ENCODE measurements around the gene HEPACAM2. TPM values are rescaled to one million over a fixed set of nuclear protein-coding genes. Genes with fewer than 3 reads are reported as not detected.

HEPACAM2 gene
- total and polyA plus RNA-seq, 2 of the 8 experiments (the other 6 are each of a cell fraction or from before 2014, with no cell fraction given): not detected

- DNase-seq (ENCODE audit: low read depth in 1 of 2, low spot score in 2 of 2) (peak; percentile 84 to 90), FAIRE-seq (peak; percentile 68)
- H3K14ac ChIP-seq (ENCODE audit: insufficient read length): no peak within 1 kb of the TSS
- H3K9me3 ChIP-seq (ENCODE audit: insufficient read depth in 2 of 2, low read depth in 1 of 2, low read length in 1 of 2): no peaks in the 10 kb centered on the region
- H3K9ac ChIP-seq (replicated peaks in 1 of 4; ENCODE audit: extremely low read depth in 1 of 4, low read depth in 3 of 4, low read length in 3 of 4): peak within 1 kb of the TSS in 3 of 4 experiments; percentile 35 to 93 (median 66); a peak in 5 of 7 replicates
- WGBS, 2 experiments (ENCODE audit: extremely low coverage in 1 of 2, insufficient coverage in 1 of 2, insufficient read length in 1 of 2, insufficient replicate concordance in 2 of 2, low coverage in 1 of 2, low lambda C conversion rate in 2 of 2, missing lambda C conversion rate in 1 of 2): 2% methylated on average over 40 of the region's 40 CpGs; no CpG with 5 or more reads in 1 of the 2 experiments
- H2BK5ac ChIP-seq (ENCODE audit: low read depth, low read length): peak within 1 kb of the TSS; percentile 93; the same call in 1 of the 2 replicates
- H3K4ac ChIP-seq (replicated peaks; ENCODE audit: insufficient read length, low read depth, low read length): no peak within 1 kb of the TSS
- H3K4me2 ChIP-seq (ENCODE audit: insufficient read depth in 1 of 2, low read depth in 2 of 2, low read length in 2 of 2): peak within 1 kb of the TSS; percentile 62 to 99
- peak within 1 kb of the TSS; percentile 89; the same call in 1 of the 2 replicates for H3K18ac ChIP-seq (ENCODE audit: extremely low read depth, low read length)
- no peaks in the 10 kb centered on the region for H3K36me3 ChIP-seq (ENCODE audit: control insufficient read depth in 2 of 4, insufficient read depth in 4 of 4, low read length in 3 of 4)
- H4K20me1 ChIP-seq (replicated peaks in 1 of 2; ENCODE audit: control insufficient read depth in 1 of 2, insufficient read depth in 2 of 2, low read length in 2 of 2): no peaks in the 10 kb centered on the region
- peak within 1 kb of the TSS; percentile 84; the same call in 1 of the 2 replicates for H4K8ac ChIP-seq (ENCODE audit: extremely low read depth, insufficient read depth, low read length)
- peaks cover 4% of the 10 kb centered on the region; the same call in 1 of the 2 replicates for H3K23me2 ChIP-seq (ENCODE audit: low read depth, low read length)
- H2BK12ac ChIP-seq (ENCODE audit: low read depth, low read length): no peak within 1 kb of the TSS
- peaks cover 0 to 3% (median 0%) of the 10 kb centered on the region in 4 experiments; a peak in 1 of 7 replicates for H3K4me1 ChIP-seq (replicated peaks in 1 of 4; ENCODE audit: control insufficient read depth in 3 of 4, insufficient read depth in 4 of 4, low read length in 3 of 4)
- ChIA-PET POLR2A (ENCODE audit: partially characterized antibody) (interaction anchor here (1.0 kb wide), 1 partner anchor 13 kb away, joined by 3 read pairs; no protein-coding TSS in a partner anchor), CTCF (ENCODE audit: partially characterized antibody) (interaction anchor here (0.6 to 1.4 kb wide), 12 partner anchors 13 to 607 kb away, joined by 3 to 7 read pairs (median 3); no protein-coding TSS in a partner anchor)
- H3K27me3 ChIP-seq (replicated peaks in 1 of 4; ENCODE audit: control insufficient read depth in 3 of 4, extremely low read depth in 1 of 4, insufficient read depth in 3 of 4, low read length in 3 of 4): no peaks in the 10 kb centered on the region
- H4K5ac ChIP-seq (ENCODE audit: insufficient read length, low read depth, low read length): peak within 1 kb of the TSS; percentile 92
- no peaks in the 10 kb centered on the region; the same call in 1 of the 2 replicates for H3K79me1 ChIP-seq (ENCODE audit: low read depth, low read length)
- H2BK120ac ChIP-seq (replicated peaks; ENCODE audit: low read depth, low read length): no peak within 1 kb of the TSS
- H3K27ac ChIP-seq (ENCODE audit: low read depth, low read length): peak within 1 kb of the TSS; percentile 66; the same call in 1 of the 2 replicates
- peak within 1 kb of the TSS; percentile 100 for H2AFZ ChIP-seq (ENCODE audit: low read length)
- no peak within 1 kb of the TSS for H2BK15ac ChIP-seq (ENCODE audit: low read length)
- peak within 1 kb of the TSS; percentile 67 for H4K91ac ChIP-seq (replicated peaks; ENCODE audit: insufficient read length, low read length)
- no peak within 1 kb of the TSS for H3K23ac ChIP-seq (ENCODE audit: insufficient read length)
- 0 out of 2 replicates have a peak within 1 kb of the TSS, but pooled peaks have one; percentile 28 for H2BK20ac ChIP-seq (ENCODE audit: low read length)
- H2AK5ac ChIP-seq (ENCODE audit: low read depth, low read length): no peak within 1 kb of the TSS
- H3K79me2 ChIP-seq (ENCODE audit: control insufficient read depth in 1 of 2, insufficient read depth in 2 of 2, low read length in 2 of 2): peaks cover 0 to 21% of the 10 kb centered on the region in 2 experiments; a peak in 2 of 4 replicates
- no peak within 1 kb of the TSS for H3K56ac ChIP-seq (replicated peaks; ENCODE audit: insufficient read length, low read depth, low read length)
- peak within 1 kb of the TSS; percentile 84 to 96 (median 95) for H3K4me3 ChIP-seq (ENCODE audit: extremely low read depth in 1 of 4, insufficient read depth in 2 of 4, low read depth in 3 of 4, low read length in 4 of 4)
- TF ChIP-seq, protein P1, sequence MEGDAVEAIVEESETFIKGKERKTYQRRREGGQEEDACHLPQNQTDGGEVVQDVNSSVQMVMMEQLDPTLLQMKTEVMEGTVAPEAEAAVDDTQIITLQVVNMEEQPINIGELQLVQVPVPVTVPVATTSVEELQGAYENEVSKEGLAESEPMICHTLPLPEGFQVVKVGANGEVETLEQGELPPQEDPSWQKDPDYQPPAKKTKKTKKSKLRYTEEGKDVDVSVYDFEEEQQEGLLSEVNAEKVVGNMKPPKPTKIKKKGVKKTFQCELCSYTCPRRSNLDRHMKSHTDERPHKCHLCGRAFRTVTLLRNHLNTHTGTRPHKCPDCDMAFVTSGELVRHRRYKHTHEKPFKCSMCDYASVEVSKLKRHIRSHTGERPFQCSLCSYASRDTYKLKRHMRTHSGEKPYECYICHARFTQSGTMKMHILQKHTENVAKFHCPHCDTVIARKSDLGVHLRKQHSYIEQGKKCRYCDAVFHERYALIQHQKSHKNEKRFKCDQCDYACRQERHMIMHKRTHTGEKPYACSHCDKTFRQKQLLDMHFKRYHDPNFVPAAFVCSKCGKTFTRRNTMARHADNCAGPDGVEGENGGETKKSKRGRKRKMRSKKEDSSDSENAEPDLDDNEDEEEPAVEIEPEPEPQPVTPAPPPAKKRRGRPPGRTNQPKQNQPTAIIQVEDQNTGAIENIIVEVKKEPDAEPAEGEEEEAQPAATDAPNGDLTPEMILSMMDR (IDR thresholded peaks at IDR 0.05; ENCODE audit: control extremely low read depth in 1 of 3, insufficient read depth in 1 of 3, low read depth in 1 of 3, low read length in 3 of 3): peak in 2 of 3 experiments; percentile 0 to 13; a peak in 3 of 4 replicates
- TF ChIP-seq RXRA (IDR thresholded peaks at IDR 0.05; ENCODE audit: insufficient read depth, low read depth, low read length) (no peak), CHD1 (IDR thresholded peaks at IDR 0.05; ENCODE audit: low read depth, low read length) (no peak), CEBPB (IDR thresholded peaks at IDR 0.05; ENCODE audit: low read depth, low read length) (peak; percentile 93), SP4 (IDR thresholded peaks at IDR 0.05; ENCODE audit: low read length) (peak; percentile 94; the same call in 1 of the 2 replicates), SRF (IDR thresholded peaks at IDR 0.05; ENCODE audit: low read depth, low read length) (no peak), SIX5 (IDR thresholded peaks at IDR 0.05; ENCODE audit: low read depth, low read length) (peak; percentile 97), SIRT6 (IDR thresholded peaks at IDR 0.05; ENCODE audit: low read length) (no peak), JUN (IDR thresholded peaks at IDR 0.05; ENCODE audit: low read depth, low read length) (no peak)
These were observed 5.8 kb upstream of the HEPACAM2 start, which contains the start of gene VPS50 for GRCh38 chr7:93231799-93232672. Gene VPS50, plus strand, starts transcription at chr7:93232366. Its CDS starts 102 bp downstream, at chr7:93232468.
